Breast epithelium (tissue), 3 donors: ENCODE measurements around the gene TMEM203.

Source experiments
- CTCF ChIP-seq, 3 donors: fragments of 450-650 bp; IDR thresholded peaks; one replicate each; pipeline ENCODE4 v1.5.1; 2016 to 2017; ENCODE audit warnings: antibody characterized with exemption in 3 of 3, mild to moderate bottlenecking in 3 of 3, moderate library complexity in 3 of 3
- POLR2A ChIP-seq: fragments of 450-650 bp; IDR thresholded peaks from one replicate; pipeline ENCODE4 v1.6.1; 2016; ENCODE audit warnings: antibody characterized with exemption, mild to moderate bottlenecking, moderate library complexity

- TF ChIP-seq CTCF (IDR thresholded peaks at IDR 0.05) (no peak), POLR2A (no peak)
These were observed 12.6 kb downstream of the TMEM203 start for GRCh38 chr9:137192859-137193258.
